Loucy (cell line): ENCODE results near the gene YWHAQ.

ENCODE experiments used
- H2AFZ ChIP-seq: fragments of 200-600 bp; sonication (generic); 2 replicates; pipeline ENCODE4 v1.6.0; 2016; ENCODE audit warnings: antibody characterized with exemption, mild to moderate bottlenecking, low read length, moderate library complexity
- H3F3A ChIP-seq: fragments of 200-600 bp; 2 replicates; pipeline ENCODE4 v1.6.0; 2016; ENCODE audit warnings: antibody characterized with exemption, low read depth, mild to moderate bottlenecking
- H3K27me3 ChIP-seq: fragments of 200-600 bp; sonication (generic); 2 replicates; pipeline ENCODE4 v1.6.1; 2014; ENCODE audit warnings: low read length, mild to moderate bottlenecking; ENCODE audit not compliant: insufficient read depth, poor library complexity, severe bottlenecking
- H3K36me3 ChIP-seq: fragments of 200-600 bp; sonication (generic); 2 replicates; pipeline ENCODE4 v1.6.1; 2016; ENCODE audit warnings: low read length; ENCODE audit not compliant: insufficient read depth
- H3K4me1 ChIP-seq: fragments of 200-600 bp; sonication (generic); 2 replicates; pipeline ENCODE4 v1.5.1; 2014; ENCODE audit warnings: low read length, mild to moderate bottlenecking; ENCODE audit not compliant: insufficient read depth, poor library complexity, severe bottlenecking
- H3K4me2 ChIP-seq: fragments of 200-600 bp; sonication (generic); 2 replicates; pipeline ENCODE4 v1.6.0; 2014; ENCODE audit warnings: antibody characterized with exemption, low read length, low read depth, mild to moderate bottlenecking; ENCODE audit not compliant: poor library complexity, severe bottlenecking
- H3K4me3 ChIP-seq: fragments of 200-600 bp; sonication (generic); 2 replicates; pipeline ENCODE4 v1.5.1; 2014; ENCODE audit warnings: low read length, mild to moderate bottlenecking, mixed read lengths; ENCODE audit not compliant: poor library complexity, severe bottlenecking
- H3K79me2 ChIP-seq: fragments of 200-600 bp; sonication (generic); 2 replicates; pipeline ENCODE4 v1.6.1; 2014; ENCODE audit warnings: low read length; ENCODE audit not compliant: insufficient read depth
- H3K9ac ChIP-seq: fragments of 200-600 bp; sonication (generic); 2 replicates; pipeline ENCODE4 v1.6.0; 2014; ENCODE audit warnings: mild to moderate bottlenecking, low read depth, low read length, moderate library complexity; ENCODE audit not compliant: poor library complexity, severe bottlenecking
- H3K9me2 ChIP-seq: fragments of 200-600 bp; sonication (generic); replicated peaks from 2 replicates; pipeline ENCODE4 v1.6.1; 2016; ENCODE audit warnings: low read depth, low read length, mixed read lengths
- H3K9me3 ChIP-seq: fragments of 200-600 bp; sonication (generic); 2 replicates; pipeline ENCODE4 v1.6.1; 2014; ENCODE audit warnings: mild to moderate bottlenecking, antibody characterized with exemption, low read length, low read depth; ENCODE audit not compliant: insufficient read depth
- H4K20me1 ChIP-seq: fragments of 200-600 bp; sonication (generic); 2 replicates; pipeline ENCODE4 v1.6.0; 2014; ENCODE audit warnings: antibody characterized with exemption, low read length, mild to moderate bottlenecking; ENCODE audit not compliant: insufficient read depth, poor library complexity, severe bottlenecking
- CTCF ChIP-seq: fragments of 200-600 bp; sonication (generic); conservative IDR thresholded peaks from 2 replicates; pipeline ENCODE4 v1.5.1; 2014; ENCODE audit warnings: mild to moderate bottlenecking, antibody characterized with exemption, low read length
- EZH2phosphoT487 ChIP-seq: fragments of 200-600 bp; IDR thresholded peaks from 2 replicates; pipeline ENCODE4 v1.6.1; 2018; ENCODE audit warnings: antibody characterized with exemption, mild to moderate bottlenecking, moderate library complexity, borderline replicate concordance

The YWHAQ gene

DNA sequence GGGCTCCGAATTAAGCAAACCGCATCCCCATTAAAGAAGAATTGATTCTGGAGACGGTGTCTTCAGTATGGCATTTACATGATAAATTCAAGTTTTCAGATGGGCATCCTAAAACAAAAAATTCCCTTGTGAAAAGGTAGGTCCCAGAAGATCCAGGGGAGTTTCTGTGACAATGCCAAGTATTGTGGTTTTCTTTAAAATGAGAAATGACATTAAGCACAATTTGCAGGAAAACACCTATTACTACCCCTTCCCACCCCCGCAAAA, 689 bp upstream of the YWHAQ start:
- TF ChIP-seq EZH2phosphoT487 (no peak), CTCF (no peak)
- Histone ChIP-seq H3K79me2 (peaks cover 39% of the 10 kb centered on the region), H3K4me3 (peak overlapping the region; percentile 96), H3K9me3 (peaks cover 5% of the 10 kb centered on the region; the same call in 1 of the 2 replicates), H3K4me1 (peaks cover 28% of the 10 kb centered on the region), H3K9me2 (no peaks in the 10 kb centered on the region), H3K27me3 (no peaks in the 10 kb centered on the region), H3K36me3 (peaks cover 21% of the 10 kb centered on the region), H2AFZ (0 out of 2 replicates have a peak overlapping the region, but pooled peaks have one; percentile 10), H3K9ac (no peak overlapping the region), H3K4me2 (peak overlapping the region; percentile 32), H4K20me1 (peaks cover 38% of the 10 kb centered on the region), H3F3A (no peaks in the 10 kb centered on the region)

GRCh38 chr2:9630117-9630735, 571 bp downstream of the YWHAQ start:
- peaks cover 51% of the 10 kb centered on the region for H4K20me1 ChIP-seq
- H3K79me2 ChIP-seq: peaks cover 51% of the 10 kb centered on the region

DNA sequence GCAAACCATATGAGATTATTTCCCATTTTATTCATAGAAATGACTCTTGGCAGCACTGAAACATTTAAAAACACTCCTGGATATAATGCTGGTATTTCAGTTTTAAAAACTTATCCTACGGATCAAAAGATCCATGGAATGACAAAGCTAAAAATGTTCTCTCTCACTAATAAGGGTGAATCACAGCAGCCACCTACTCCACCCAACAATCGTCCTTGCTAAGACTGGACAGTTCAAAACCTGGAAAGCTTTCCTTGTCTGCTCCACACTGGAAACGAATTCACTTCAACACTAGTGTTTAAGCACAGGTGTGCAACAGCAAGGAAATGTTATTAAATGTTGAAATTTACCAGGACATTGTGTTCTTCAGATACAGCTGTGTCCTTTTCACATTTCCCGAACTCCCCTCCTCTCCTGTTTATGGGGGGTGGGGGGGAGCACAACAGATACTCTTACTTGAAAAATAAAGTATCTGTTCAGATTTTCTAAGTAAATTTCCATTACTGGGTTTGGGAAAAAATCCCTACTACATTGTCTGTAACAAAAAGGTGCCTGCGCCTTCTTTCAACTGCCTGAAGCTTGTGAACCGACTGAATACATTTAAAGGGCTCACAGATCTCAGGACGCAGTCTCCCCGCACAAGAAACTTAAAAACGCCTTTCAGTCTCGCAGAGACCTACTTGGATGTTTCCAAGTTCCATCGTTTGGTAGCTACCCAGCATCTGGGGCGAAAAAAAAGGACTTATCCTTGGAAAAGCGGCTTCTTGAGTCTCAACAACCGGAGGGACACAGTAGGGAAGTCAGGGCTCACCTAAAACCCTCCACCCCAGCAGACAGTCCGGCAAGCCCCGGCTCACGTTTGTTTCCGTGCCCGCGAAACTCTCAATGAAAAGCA, 1.3 kb downstream of the YWHAQ start:
- peak overlapping the region; percentile 97 for H3K4me2 ChIP-seq
- H3K36me3 ChIP-seq: peaks cover 21% of the 10 kb centered on the region
- peaks cover 5% of the 10 kb centered on the region; the same call in 1 of the 2 replicates for H3K9me3 ChIP-seq
- peaks cover 59% of the 10 kb centered on the region for H3K79me2 ChIP-seq
- H3K4me3 ChIP-seq: peak overlapping the region; percentile 96
- no peaks in the 10 kb centered on the region for H3K27me3 ChIP-seq
- H2AFZ ChIP-seq: no peak overlapping the region
- H4K20me1 ChIP-seq: peaks cover 58% of the 10 kb centered on the region
- peaks cover 44% of the 10 kb centered on the region for H3K4me1 ChIP-seq
- H3K9ac ChIP-seq: peak overlapping the region; percentile 87
- H3K9me2 ChIP-seq: no peaks in the 10 kb centered on the region
- TF ChIP-seq CTCF (no peak), EZH2phosphoT487 (no peak)
- H3F3A ChIP-seq: no peaks in the 10 kb centered on the region

More at GRCh38 chr2:9630117-9630735, 571 bp downstream of the YWHAQ start:
- H3K36me3 ChIP-seq: peaks cover 21% of the 10 kb centered on the region
- no peaks in the 10 kb centered on the region for H3K9me2 ChIP-seq
- H3K27me3 ChIP-seq: no peaks in the 10 kb centered on the region
- H2AFZ ChIP-seq: peak overlapping the region; percentile 25; the same call in 1 of the 2 replicates
- H3K4me2 ChIP-seq: peak overlapping the region; percentile 97
- no peak for TF ChIP-seq CTCF
- no peak for TF ChIP-seq EZH2phosphoT487
- peak overlapping the region; percentile 87 for H3K9ac ChIP-seq
- H3F3A ChIP-seq: no peaks in the 10 kb centered on the region
- peaks cover 5% of the 10 kb centered on the region; the same call in 1 of the 2 replicates for H3K9me3 ChIP-seq
- H3K4me3 ChIP-seq: peak overlapping the region; percentile 96
- H3K4me1 ChIP-seq: peaks cover 39% of the 10 kb centered on the region
